CD14-positive monocyte (primary cell): ENCODE measurements around the gene CYTH1. TPM values are rescaled to one million over a fixed set of nuclear protein-coding genes. Genes with fewer than 3 reads are reported as not detected.
A peak's percentile ranks its signal among the peaks of the same experiment; 100 is the strongest.

Experiments
- DNase-seq, 3 donors: peaks; one replicate each; pipeline ENCODE4 v3.0.0-alpha.2; 2011 to 2022
- H2AFZ ChIP-seq: 2 replicates; pipeline ENCODE4 v1.6.0; 2012; ENCODE audit warnings: mild to moderate bottlenecking, low read depth, low read length, inconsistent platforms; ENCODE audit not compliant: insufficient read depth, poor library complexity, severe bottlenecking
- H3K27ac ChIP-seq, 2 donors: 1 replicate in 1 of 2; 2 replicates in 1 of 2; pipeline ENCODE4 v1.5.1; 2012 to 2013; ENCODE audit warnings: low read length in 2 of 2, control low read depth in 1 of 2, inconsistent platforms in 1 of 2, low read depth in 1 of 2, mild to moderate bottlenecking in 1 of 2
- H3K27me3 ChIP-seq, 2 donors: one replicate each; pipeline versions ENCODE4 v1.6.0 to v1.6.1; 2011 to 2013; ENCODE audit warnings: low read length in 2 of 2; ENCODE audit not compliant: control insufficient read depth in 2 of 2, insufficient read depth in 2 of 2
- H3K36me3 ChIP-seq, 2 donors: replicated peaks in 1 of 2; 1 replicate in 1 of 2; 2 replicates in 1 of 2; pipeline versions ENCODE4 v1.5.1 to v1.6.1; 2012 to 2013; ENCODE audit warnings: low read length in 2 of 2, control low read depth in 1 of 2, inconsistent platforms in 1 of 2, mild to moderate bottlenecking in 1 of 2; ENCODE audit not compliant: insufficient read depth in 2 of 2, control insufficient read depth in 1 of 2
- H3K4me1 ChIP-seq, 2 donors: 1 replicate in 1 of 2; 2 replicates in 1 of 2; pipeline versions ENCODE4 v1.5.1 to v1.6.1; 2012 to 2013; ENCODE audit warnings: low read length in 2 of 2, control low read depth in 1 of 2, inconsistent platforms in 1 of 2, mild to moderate bottlenecking in 1 of 2, moderate library complexity in 1 of 2; ENCODE audit not compliant: insufficient read depth in 2 of 2, control insufficient read depth in 1 of 2
- H3K4me2 ChIP-seq: replicated peaks from 2 replicates; pipeline ENCODE3; 2012; ENCODE audit warnings: low read length, moderate library complexity, mild to moderate bottlenecking; ENCODE audit not compliant: poor library complexity, severe bottlenecking; ENCODE audit errors: extremely low read depth
- H3K4me3 ChIP-seq, 3 experiments: fragments of 200-600 bp in 1 of 3; sonication (generic) in 1 of 3; replicated peaks in 1 of 3; 1 replicate in 2 of 3; 2 replicates in 1 of 3; pipeline ENCODE4 v1.5.1; 2011 to 2013; ENCODE audit warnings: low read length in 3 of 3, mild to moderate bottlenecking in 3 of 3, control low read depth in 2 of 3, low read depth in 2 of 3, inconsistent platforms in 1 of 3, moderate library complexity in 1 of 3
- H3K79me2 ChIP-seq: 2 replicates; pipeline ENCODE4 v1.6.0; 2012; ENCODE audit warnings: mild to moderate bottlenecking, control low read depth, inconsistent platforms, low read length, moderate library complexity; ENCODE audit not compliant: insufficient read depth
- H3K9ac ChIP-seq: 2 replicates; pipeline ENCODE4 v1.6.0; 2017; ENCODE audit warnings: low read length, mild to moderate bottlenecking; ENCODE audit not compliant: insufficient read depth, poor library complexity, severe bottlenecking
- H3K9me3 ChIP-seq, 2 donors: replicated peaks in 1 of 2; 1 replicate in 1 of 2; 2 replicates in 1 of 2; pipeline versions ENCODE4 v1.5.1 to v1.6.1; 2012 to 2013; ENCODE audit warnings: low read length in 2 of 2, control low read depth in 1 of 2; ENCODE audit not compliant: control insufficient read depth in 1 of 2, insufficient read depth in 1 of 2
- H4K20me1 ChIP-seq: 2 replicates; pipeline ENCODE4 v1.6.0; 2012; ENCODE audit warnings: mild to moderate bottlenecking, low read length, control low read depth, moderate library complexity; ENCODE audit not compliant: insufficient read depth
- H3K27ac Mint-ChIP-seq, 7 donors: one replicate each; pipeline ENCODE4 v1.8.0; 2020; ENCODE audit warnings: mild to moderate bottlenecking in 7 of 7, mixed read lengths in 7 of 7, moderate library complexity in 6 of 7, inconsistent platforms in 2 of 7
- H3K27me3 Mint-ChIP-seq, 3 donors: one replicate each; pipeline ENCODE4 v1.8.0; 2021 to 2022; ENCODE audit warnings: low read depth in 3 of 3, mild to moderate bottlenecking in 3 of 3, mixed read lengths in 3 of 3, moderate library complexity in 3 of 3, inconsistent platforms in 1 of 3
- H3K36me3 Mint-ChIP-seq, 2 donors: one replicate each; pipeline ENCODE4 v1.8.0; 2020; ENCODE audit warnings: mixed read lengths in 2 of 2, inconsistent platforms in 1 of 2, mild to moderate bottlenecking in 1 of 2
- H3K4me1 Mint-ChIP-seq: one replicate; pipeline ENCODE4 v1.8.0; 2020; ENCODE audit warnings: mild to moderate bottlenecking, mixed read lengths
- H3K4me3 Mint-ChIP-seq, 2 donors: one replicate each; pipeline ENCODE4 v1.8.0; 2020; ENCODE audit warnings: mild to moderate bottlenecking in 2 of 2, mixed read lengths in 2 of 2, moderate library complexity in 1 of 2
- H3K9me3 Mint-ChIP-seq, 7 donors: one replicate each; pipeline ENCODE4 v1.8.0; 2020 to 2022; ENCODE audit warnings: mixed read lengths in 7 of 7, mild to moderate bottlenecking in 6 of 7, moderate library complexity in 6 of 7, inconsistent platforms in 2 of 7
- CTCF ChIP-seq: fragments of 200-600 bp; IDR thresholded peaks from one replicate; pipeline ENCODE4 v1.8.0; 2022; ENCODE audit warnings: antibody characterized with exemption, mild to moderate bottlenecking
- WGBS: methylation state at CpG from one replicate; pipeline ENCODE4 v1.1.5; 2013; ENCODE audit warnings: missing lambda C conversion rate; ENCODE audit not compliant: insufficient coverage; 5-methylcytosine and 5-hydroxymethylcytosine counted together
- intact Hi-C, 2 donors: fragments of 100-400 bp; cut with micrococcal nuclease; formaldehyde crosslinking; loops; one replicate each; pipeline versions ENCODE4 v1.15.0 to v1.15.1; 2023
- polyA plus RNA-seq, 3 donors: library from polyadenylated mRNA; depleted of rRNA in 1 of 3; unstranded in 2 of 3; stranded (reverse) in 1 of 3; fragments of 300-500 nt in 2 of 3; fragments of >200 nt in 1 of 3; fragmentation: Illumina TruSeq in 2 of 3; gene quantifications; 1 replicate in 2 of 3; 2 replicates in 1 of 3; pipeline ENCODE4 v1.2.3, GENCODE V29; 2012 to 2021

The CYTH1 gene
- polyA plus RNA-seq, 3 donors: 68.6 to 211 (median 80.9) TPM

GRCh38 chr17:78710607-78711006, 71.5 kb downstream of the CYTH1 start:
- no peaks in the 10 kb centered on the region for H3K27me3 Mint-ChIP-seq
- peaks cover 94% of the 10 kb centered on the region for H3K79me2 ChIP-seq
- WGBS: no CpG with 5 or more reads among the region's 4 CpGs
- H3K4me3 Mint-ChIP-seq: no peak overlapping the region
- peaks cover 12 to 13% of the 10 kb centered on the region in 2 donors for H3K4me1 ChIP-seq
- intact Hi-C loops: no loop called here
- H3K27ac Mint-ChIP-seq: peak overlapping the region in 3 of 7 donors; percentile 9 to 71 (median 60)
- peaks cover 36 to 46% of the 10 kb centered on the region in 2 donors for H3K36me3 ChIP-seq
- peaks cover 51 to 59% of the 10 kb centered on the region in 2 donors for H3K36me3 Mint-ChIP-seq
- no peak overlapping the region for H3K27ac ChIP-seq
- peaks cover 38% of the 10 kb centered on the region for H3K4me1 Mint-ChIP-seq
- DNase-seq: no peak
- no peak overlapping the region for H3K4me2 ChIP-seq
- H3K9me3 Mint-ChIP-seq: peaks cover 0 to 2% (median 0%) of the 10 kb centered on the region in 7 donors
- TF ChIP-seq CTCF: no peak
- no peak overlapping the region for H2AFZ ChIP-seq
- H3K9ac ChIP-seq: no peak overlapping the region
- peaks cover 99% of the 10 kb centered on the region for H4K20me1 ChIP-seq
- no peaks in the 10 kb centered on the region for H3K27me3 ChIP-seq
- no peaks in the 10 kb centered on the region for H3K9me3 ChIP-seq
- no peak overlapping the region for H3K4me3 ChIP-seq

- H3K79me2 ChIP-seq: peaks cover 93% of the 10 kb centered on the region
- no peak overlapping the region for H2AFZ ChIP-seq
- peaks cover 32% of the 10 kb centered on the region for H3K4me1 Mint-ChIP-seq
- DNase-seq: no peak
- no peaks in the 10 kb centered on the region for H3K9me3 ChIP-seq
- no peak for TF ChIP-seq CTCF
- intact Hi-C loops: loop anchor here (5.0 kb wide), 2 partner anchors 212 to 457 kb away; no protein-coding TSS in a partner anchor
- peaks cover 54 to 62% of the 10 kb centered on the region in 2 donors for H3K36me3 Mint-ChIP-seq
- no peaks in the 10 kb centered on the region for H3K27me3 Mint-ChIP-seq
- peaks cover 0 to 2% (median 0%) of the 10 kb centered on the region in 7 donors for H3K9me3 Mint-ChIP-seq
- H3K36me3 ChIP-seq: peaks cover 42 to 55% of the 10 kb centered on the region in 2 donors
- peak overlapping the region in 1 of 2 donors; percentile 28 for H3K27ac ChIP-seq
- WGBS: no CpG with 5 or more reads among the region's 4 CpGs
- H3K4me2 ChIP-seq: no peak overlapping the region
- peaks cover 8 to 10% of the 10 kb centered on the region in 2 donors for H3K4me1 ChIP-seq
- H3K4me3 Mint-ChIP-seq: no peak overlapping the region
- H3K4me3 ChIP-seq: no peak overlapping the region
- no peak overlapping the region for H3K9ac ChIP-seq
- no peaks in the 10 kb centered on the region for H3K27me3 ChIP-seq
- peak overlapping the region; percentile 34 to 83 (median 60) for H3K27ac Mint-ChIP-seq
- H4K20me1 ChIP-seq: peaks cover 99% of the 10 kb centered on the region
Measured at GRCh38 chr17:78709751-78710181, 72.3 kb downstream of the CYTH1 start.
